GM12892 (cell line): ENCODE data around the gene DCUN1D2.

ENCODE experiments used
- POLR2A ChIP-seq: IDR thresholded peaks from 2 replicates; pipeline ENCODE4 v1.6.1; 2011; ENCODE audit warnings: low read depth, low read length, control low read depth
- POLR2AphosphoS5 ChIP-seq: IDR thresholded peaks from 2 replicates; pipeline ENCODE4 v1.6.1; 2011; ENCODE audit warnings: low read depth, low read length, control low read depth
- TAF1 ChIP-seq: IDR thresholded peaks from 2 replicates; pipeline ENCODE4 v1.6.1; 2011; ENCODE audit warnings: low read depth, mild to moderate bottlenecking, control low read depth, low read length, borderline replicate concordance

DNA sequence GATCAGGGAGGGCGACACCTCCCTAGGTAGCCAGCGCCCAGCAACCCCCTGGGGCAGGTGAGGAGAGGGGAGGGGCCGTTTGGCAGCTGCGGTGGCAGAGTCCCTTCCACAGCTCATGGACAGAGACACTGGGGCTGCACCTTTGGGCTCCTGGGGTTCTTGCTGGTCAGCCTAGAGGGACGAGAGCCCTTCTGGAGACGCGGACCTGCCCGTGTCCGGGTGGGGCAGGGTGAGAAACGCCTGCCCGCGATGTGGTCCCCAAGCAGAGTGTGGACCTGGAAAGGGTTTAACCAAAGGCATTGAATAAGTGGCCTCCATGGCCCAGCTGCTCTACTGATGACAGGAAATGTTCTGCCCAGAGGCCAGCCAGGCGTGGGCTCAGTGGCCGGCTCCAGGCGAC, 75.5 kb downstream of the DCUN1D2 start:
- TF ChIP-seq POLR2A, result no peak
- no peak for TF ChIP-seq TAF1
- TF ChIP-seq POLR2AphosphoS5, result no peak
